Calu3 (cell line): Measurements from ENCODE around the gene EPS8L1. TPM values are rescaled to one million over a fixed set of nuclear protein-coding genes. Genes with fewer than 3 reads are reported as not detected.

Experiments used
- BruUV-seq: library from RNA; stranded (reverse); fragments of 400-500 nt; replicated peaks from 2 replicates; lab custom pipeline; 2021; lab: Mats Ljungman, UMichigan
- CTCF ChIA-PET: fragments of 300-600 bp; sonication (Branson Sonifier 250); formaldehyde crosslinking; loops from one replicate; lab custom pipeline; 2022; ENCODE audit warnings: antibody characterized with exemption; lab: Charles Lee
- DNase-seq: peaks from one replicate; pipeline ENCODE4 v3.0.0; 2022
- H3K27ac Mint-ChIP-seq: one replicate; pipeline ENCODE4 v1.8.0; 2022; ENCODE audit warnings: mixed read lengths; ENCODE audit not compliant: unreplicated experiment
- H3K27me3 Mint-ChIP-seq: one replicate; pipeline ENCODE4 v1.8.0; 2022; ENCODE audit warnings: mixed read lengths; ENCODE audit not compliant: unreplicated experiment
- H3K36me3 Mint-ChIP-seq: one replicate; pipeline ENCODE4 v1.8.0; 2022; ENCODE audit warnings: mild to moderate bottlenecking, moderate library complexity, mixed read lengths; ENCODE audit not compliant: insufficient read depth, unreplicated experiment
- H3K4me1 Mint-ChIP-seq: one replicate; pipeline ENCODE4 v1.8.0; 2022; ENCODE audit warnings: mild to moderate bottlenecking, low read depth, mixed read lengths; ENCODE audit not compliant: unreplicated experiment
- H3K4me3 Mint-ChIP-seq: one replicate; pipeline ENCODE4 v1.8.0; 2022; ENCODE audit warnings: mild to moderate bottlenecking, low read depth, moderate library complexity, mixed read lengths; ENCODE audit not compliant: unreplicated experiment
- H3K9me3 Mint-ChIP-seq: one replicate; pipeline ENCODE4 v1.8.0; 2022; ENCODE audit warnings: low read depth, mixed read lengths; ENCODE audit not compliant: unreplicated experiment
- CTCF ChIP-seq: fragments of 200-600 bp; IDR thresholded peaks from one replicate; pipeline ENCODE4 v1.8.0; 2022; ENCODE audit warnings: antibody characterized with exemption; ENCODE audit not compliant: unreplicated experiment
- intact Hi-C: fragments of 100-400 bp; cut with micrococcal nuclease; formaldehyde crosslinking; loops from one replicate; pipeline ENCODE4 v1.10.0; 2022; ENCODE audit not compliant: unreplicated experiment
- total RNA-seq: library from RNA; stranded (reverse); gene quantifications from 2 replicates; pipeline ENCODE4 v1.2.3, GENCODE V29; 2022

The EPS8L1 gene
- total RNA-seq, 1 experiment from 2014 or later, result 97.3 TPM

GRCh38 chr19:55096061-55096701 lies 20.5 kb downstream of the EPS8L1 start:
- intact Hi-C loops, result no loop called here
- no peaks in the 10 kb centered on the region for H3K4me1 Mint-ChIP-seq
- no peak for TF ChIP-seq CTCF
- peaks cover 33% of the 10 kb centered on the region for H3K36me3 Mint-ChIP-seq
- no peak overlapping the region for H3K27ac Mint-ChIP-seq
- no TSS peak for BruUV-seq
- no peak overlapping the region for H3K4me3 Mint-ChIP-seq
- no peaks in the 10 kb centered on the region for H3K9me3 Mint-ChIP-seq
- no peaks in the 10 kb centered on the region for H3K27me3 Mint-ChIP-seq
- DNase-seq, result no peak
- CTCF ChIA-PET, result no interaction called here

- BruUV-seq, result no TSS peak
- intact Hi-C loops, result no loop called here
- Mint-ChIP-seq H3K4me1 (no peaks in the 10 kb centered on the region), H3K27me3 (no peaks in the 10 kb centered on the region), H3K4me3 (no peak overlapping the region), H3K9me3 (no peaks in the 10 kb centered on the region), H3K27ac (peak overlapping the region; percentile 50), H3K36me3 (peaks cover 39% of the 10 kb centered on the region)
- CTCF ChIA-PET, result no interaction called here
- no peak for DNase-seq
- TF ChIP-seq CTCF, result no peak
Observed at GRCh38 chr19:55097864-55098715, 22.4 kb downstream of the EPS8L1 start.

- CTCF ChIA-PET, result no interaction called here
- Mint-ChIP-seq H3K27ac (no peak overlapping the region), H3K4me1 (no peaks in the 10 kb centered on the region), H3K9me3 (no peaks in the 10 kb centered on the region), H3K27me3 (no peaks in the 10 kb centered on the region), H3K4me3 (no peak overlapping the region), H3K36me3 (peaks cover 45% of the 10 kb centered on the region)
- BruUV-seq, result no TSS peak
- intact Hi-C loops, result no loop called here
- no peak for DNase-seq
- TF ChIP-seq CTCF, result no peak
Observed at GRCh38 chr19:55098716-55099556, 23.3 kb downstream of the EPS8L1 start.

GRCh38 chr19:55099557-55100506 lies 24.2 kb downstream of the EPS8L1 start:
- Mint-ChIP-seq H3K4me3 (no peak overlapping the region), H3K9me3 (no peaks in the 10 kb centered on the region), H3K27me3 (no peaks in the 10 kb centered on the region), H3K36me3 (peaks cover 41% of the 10 kb centered on the region), H3K27ac (no peak overlapping the region), H3K4me1 (no peaks in the 10 kb centered on the region)
- intact Hi-C loops, result no loop called here
- DNase-seq, result peak; percentile 54
- CTCF ChIA-PET, result no interaction called here
- no TSS peak for BruUV-seq
- TF ChIP-seq CTCF, result no peak
